HG02642 (cell line): Measurements from ENCODE around the gene WDR72.

Source experiments
- ATAC-seq: cut with Tn5 transposase; IDR thresholded peaks from one replicate; pipeline ENCODE4 v1.9.1; 2021; ENCODE audit warnings: mild to moderate bottlenecking; ENCODE audit not compliant: unreplicated experiment, poor library complexity

The WDR72 gene

DNA sequence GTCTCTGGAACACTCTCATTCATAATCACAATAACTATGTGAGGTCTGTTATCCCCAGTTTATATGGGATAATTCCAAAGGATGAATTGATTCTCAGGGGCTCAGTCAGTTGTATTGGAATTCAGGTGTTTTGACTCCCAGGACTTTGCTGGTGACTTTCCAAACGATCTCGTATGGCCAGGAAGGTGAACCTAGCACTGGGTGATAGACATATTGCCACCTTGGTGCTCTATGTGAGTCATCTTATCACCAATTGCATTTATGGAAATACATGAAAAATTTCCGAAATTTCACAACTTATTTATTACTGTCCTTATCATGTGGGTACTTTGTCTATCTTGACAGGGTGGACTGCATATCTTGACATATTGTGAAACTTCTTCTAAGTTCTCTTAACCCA is 287.3 kb downstream of the WDR72 start:
- ATAC-seq = no peak

DNA sequence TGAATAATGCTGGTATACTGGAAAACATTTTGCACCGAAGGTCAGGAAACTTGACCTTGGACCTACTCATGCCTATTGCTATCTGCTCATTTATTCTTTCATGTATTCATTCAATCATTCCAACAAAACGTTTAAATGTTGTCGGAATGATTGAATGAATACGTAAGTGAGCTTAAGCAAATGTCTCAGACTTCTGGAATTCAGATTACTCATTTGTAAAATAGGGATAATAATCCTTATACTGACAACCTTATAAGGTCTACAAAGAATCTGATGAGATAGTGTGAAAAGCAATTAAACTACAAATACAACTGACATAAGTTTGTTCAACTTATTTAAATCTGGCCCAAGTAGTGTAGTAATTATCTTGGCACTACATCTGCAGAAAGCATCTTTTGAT is 288.7 kb downstream of the WDR72 start:
- no peak for ATAC-seq

DNA sequence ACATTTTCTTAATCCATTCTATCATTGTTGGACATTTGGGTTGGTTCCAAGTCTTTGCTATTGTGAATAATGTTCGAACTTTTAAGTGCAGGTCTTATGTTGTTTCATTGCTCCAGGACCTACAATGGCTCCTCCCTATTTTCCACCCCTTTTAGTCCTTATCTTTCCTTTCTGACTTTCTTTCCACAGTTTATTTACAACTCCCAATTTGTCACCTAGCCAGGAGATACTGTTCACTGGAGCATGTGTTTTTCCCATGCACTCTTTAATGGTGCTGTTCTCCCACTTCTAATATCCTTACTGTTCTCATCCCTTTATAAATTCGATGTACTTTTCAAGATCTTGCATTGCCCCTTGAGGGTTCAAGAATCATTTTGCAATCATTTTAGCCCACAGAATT is 290.0 kb downstream of the WDR72 start:
- no peak for ATAC-seq
